DOHH2 (cell line): ENCODE data around the gene SLC49A3.

Experiments
- EZH2phosphoT487 ChIP-seq: fragments of 200-600 bp; sonication (generic); IDR thresholded peaks from 2 replicates; pipeline ENCODE4 v1.6.1; 2017; ENCODE audit warnings: borderline replicate concordance, mild to moderate bottlenecking, antibody characterized with exemption, low read length, moderate library complexity, mixed read lengths
- TF ChIP-seq, protein P1 (sequence below): fragments of 200-600 bp; sonication (generic); IDR thresholded peaks from one replicate; pipeline ENCODE4 v1.5.1; 2014; ENCODE audit warnings: antibody characterized with exemption, mild to moderate bottlenecking, low read depth, low read length; ENCODE audit not compliant: poor library complexity, severe bottlenecking

- TF ChIP-seq, protein P1, sequence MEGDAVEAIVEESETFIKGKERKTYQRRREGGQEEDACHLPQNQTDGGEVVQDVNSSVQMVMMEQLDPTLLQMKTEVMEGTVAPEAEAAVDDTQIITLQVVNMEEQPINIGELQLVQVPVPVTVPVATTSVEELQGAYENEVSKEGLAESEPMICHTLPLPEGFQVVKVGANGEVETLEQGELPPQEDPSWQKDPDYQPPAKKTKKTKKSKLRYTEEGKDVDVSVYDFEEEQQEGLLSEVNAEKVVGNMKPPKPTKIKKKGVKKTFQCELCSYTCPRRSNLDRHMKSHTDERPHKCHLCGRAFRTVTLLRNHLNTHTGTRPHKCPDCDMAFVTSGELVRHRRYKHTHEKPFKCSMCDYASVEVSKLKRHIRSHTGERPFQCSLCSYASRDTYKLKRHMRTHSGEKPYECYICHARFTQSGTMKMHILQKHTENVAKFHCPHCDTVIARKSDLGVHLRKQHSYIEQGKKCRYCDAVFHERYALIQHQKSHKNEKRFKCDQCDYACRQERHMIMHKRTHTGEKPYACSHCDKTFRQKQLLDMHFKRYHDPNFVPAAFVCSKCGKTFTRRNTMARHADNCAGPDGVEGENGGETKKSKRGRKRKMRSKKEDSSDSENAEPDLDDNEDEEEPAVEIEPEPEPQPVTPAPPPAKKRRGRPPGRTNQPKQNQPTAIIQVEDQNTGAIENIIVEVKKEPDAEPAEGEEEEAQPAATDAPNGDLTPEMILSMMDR = no peak
- TF ChIP-seq EZH2phosphoT487 = no peak
These were observed 21.4 kb downstream of the SLC49A3 start for GRCh38 chr4:667545-667925.
